ENCODE measurements around the gene RNF31.

RNF31 gene

GRCh38 chr14:24113379-24113800, 33.9 kb upstream of the RNF31 start:
- Mint-ChIP-seq H3K36me3 (ENCODE audit: low read depth) (peaks cover 26% of the 10 kb centered on the region), H3K4me3 (peak overlapping the region; percentile 98), H3K4me1 (ENCODE audit: low read depth) (peaks cover 35% of the 10 kb centered on the region)

GRCh38 chr14:24113801-24114531, 33.3 kb upstream of the RNF31 start:
- peak overlapping the region; percentile 98 for H3K4me3 Mint-ChIP-seq

More at GRCh38 chr14:24113379-24113800, 33.9 kb upstream of the RNF31 start:
- Mint-ChIP-seq H3K9me3 (no peaks in the 10 kb centered on the region), H3K27ac (peak overlapping the region; percentile 100), H3K27me3 (ENCODE audit: low read depth) (no peaks in the 10 kb centered on the region)

GRCh38 chr14:24114532-24115421, 32.5 kb upstream of the RNF31 start, which contains the start of the genes DCAF11 and NRL:
DCAF11 (plus strand) TSS chr14:24114777; CDS start chr14:24115595, 818 bp downstream.
NRL (minus strand) TSS chr14:24114949; CDS start chr14:24082848, 32,101 bp downstream.
- no peaks in the 10 kb centered on the region for H3K9me3 Mint-ChIP-seq
- H3K27ac Mint-ChIP-seq: peak within 1 kb of the TSS; percentile 100
- peaks cover 34% of the 10 kb centered on the region for H3K4me1 Mint-ChIP-seq (ENCODE audit: low read depth)
- H3K4me3 Mint-ChIP-seq: peak within 1 kb of the TSS; percentile 98
- H3K27me3 Mint-ChIP-seq (ENCODE audit: low read depth): no peaks in the 10 kb centered on the region
- H3K36me3 Mint-ChIP-seq (ENCODE audit: low read depth): peaks cover 38% of the 10 kb centered on the region

More at GRCh38 chr14:24113801-24114531, 33.3 kb upstream of the RNF31 start:
- no peaks in the 10 kb centered on the region for H3K9me3 Mint-ChIP-seq
- peaks cover 31% of the 10 kb centered on the region for H3K36me3 Mint-ChIP-seq (ENCODE audit: low read depth)
- no peaks in the 10 kb centered on the region for H3K27me3 Mint-ChIP-seq (ENCODE audit: low read depth)
- H3K27ac Mint-ChIP-seq: peak overlapping the region; percentile 100
- H3K4me1 Mint-ChIP-seq (ENCODE audit: low read depth): peaks cover 32% of the 10 kb centered on the region

- Mint-ChIP-seq H3K36me3 (ENCODE audit: low read depth) (peaks cover 39% of the 10 kb centered on the region), H3K27me3 (ENCODE audit: low read depth) (no peaks in the 10 kb centered on the region), H3K4me1 (ENCODE audit: low read depth) (peaks cover 33% of the 10 kb centered on the region), H3K4me3 (peak overlapping the region; percentile 98), H3K27ac (peak overlapping the region; percentile 100), H3K9me3 (no peaks in the 10 kb centered on the region)
Observed at GRCh38 chr14:24115422-24116127, 31.7 kb upstream of the RNF31 start.

GRCh38 chr14:24116128-24116814, 31.0 kb upstream of the RNF31 start:
- H3K27ac Mint-ChIP-seq: peak overlapping the region; percentile 52
- peaks cover 27% of the 10 kb centered on the region for H3K4me1 Mint-ChIP-seq (ENCODE audit: low read depth)
- H3K27me3 Mint-ChIP-seq (ENCODE audit: low read depth): no peaks in the 10 kb centered on the region
- H3K4me3 Mint-ChIP-seq: peak overlapping the region; percentile 98
- no peaks in the 10 kb centered on the region for H3K9me3 Mint-ChIP-seq
- peaks cover 45% of the 10 kb centered on the region for H3K36me3 Mint-ChIP-seq (ENCODE audit: low read depth)

- Mint-ChIP-seq H3K4me3 (no peak overlapping the region), H3K27ac (no peak overlapping the region), H3K27me3 (ENCODE audit: low read depth) (no peaks in the 10 kb centered on the region), H3K36me3 (ENCODE audit: low read depth) (peaks cover 50% of the 10 kb centered on the region), H3K9me3 (no peaks in the 10 kb centered on the region), H3K4me1 (ENCODE audit: low read depth) (peaks cover 27% of the 10 kb centered on the region)
Observed at GRCh38 chr14:24117179-24117578, 30.1 kb upstream of the RNF31 start.

GRCh38 chr14:24119691-24120090, 27.6 kb upstream of the RNF31 start:
- no peak overlapping the region for H3K27ac Mint-ChIP-seq
- no peak overlapping the region for H3K4me3 Mint-ChIP-seq
- H3K4me1 Mint-ChIP-seq (ENCODE audit: low read depth): peaks cover 29% of the 10 kb centered on the region
- no peaks in the 10 kb centered on the region for H3K9me3 Mint-ChIP-seq
- no peaks in the 10 kb centered on the region for H3K27me3 Mint-ChIP-seq (ENCODE audit: low read depth)
- H3K36me3 Mint-ChIP-seq (ENCODE audit: low read depth): peaks cover 60% of the 10 kb centered on the region

GRCh38 chr14:24121210-24121609, 26.1 kb upstream of the RNF31 start:
- Mint-ChIP-seq H3K27me3 (ENCODE audit: low read depth) (no peaks in the 10 kb centered on the region), H3K36me3 (ENCODE audit: low read depth) (peaks cover 55% of the 10 kb centered on the region), H3K4me1 (ENCODE audit: low read depth) (peaks cover 24% of the 10 kb centered on the region), H3K4me3 (no peak overlapping the region), H3K27ac (no peak overlapping the region), H3K9me3 (no peaks in the 10 kb centered on the region)

GRCh38 chr14:24122416-24122815, 24.9 kb upstream of the RNF31 start:
- no peaks in the 10 kb centered on the region for H3K9me3 Mint-ChIP-seq
- H3K27me3 Mint-ChIP-seq (ENCODE audit: low read depth): no peaks in the 10 kb centered on the region
- H3K36me3 Mint-ChIP-seq (ENCODE audit: low read depth): peaks cover 45% of the 10 kb centered on the region
- no peak overlapping the region for H3K4me3 Mint-ChIP-seq
- peaks cover 15% of the 10 kb centered on the region for H3K4me1 Mint-ChIP-seq (ENCODE audit: low read depth)
- H3K27ac Mint-ChIP-seq: no peak overlapping the region

GRCh38 chr14:24122898-24123297, 24.4 kb upstream of the RNF31 start:
- Mint-ChIP-seq H3K4me1 (ENCODE audit: low read depth) (peaks cover 12% of the 10 kb centered on the region), H3K27me3 (ENCODE audit: low read depth) (no peaks in the 10 kb centered on the region), H3K4me3 (no peak overlapping the region), H3K36me3 (ENCODE audit: low read depth) (peaks cover 42% of the 10 kb centered on the region), H3K27ac (no peak overlapping the region), H3K9me3 (no peaks in the 10 kb centered on the region)

- no peaks in the 10 kb centered on the region for H3K9me3 Mint-ChIP-seq
- no peak overlapping the region for H3K4me3 Mint-ChIP-seq
- H3K27ac Mint-ChIP-seq: peak overlapping the region; percentile 76
- H3K36me3 Mint-ChIP-seq (ENCODE audit: low read depth): peaks cover 37% of the 10 kb centered on the region
- peaks cover 10% of the 10 kb centered on the region for H3K4me1 Mint-ChIP-seq (ENCODE audit: low read depth)
- H3K27me3 Mint-ChIP-seq (ENCODE audit: low read depth): no peaks in the 10 kb centered on the region
Observed at GRCh38 chr14:24123424-24124417, 23.6 kb upstream of the RNF31 start.

- H3K27ac Mint-ChIP-seq: no peak overlapping the region
- peaks cover 16% of the 10 kb centered on the region for H3K36me3 Mint-ChIP-seq (ENCODE audit: low read depth)
- H3K9me3 Mint-ChIP-seq: no peaks in the 10 kb centered on the region
- peaks cover 10% of the 10 kb centered on the region for H3K4me1 Mint-ChIP-seq (ENCODE audit: low read depth)
- H3K27me3 Mint-ChIP-seq (ENCODE audit: low read depth): no peaks in the 10 kb centered on the region
- H3K4me3 Mint-ChIP-seq: no peak overlapping the region
Observed at GRCh38 chr14:24126939-24127338, 20.4 kb upstream of the RNF31 start.

GRCh38 chr14:24127673-24128072, 19.6 kb upstream of the RNF31 start:
- peaks cover 14% of the 10 kb centered on the region for H3K4me1 Mint-ChIP-seq (ENCODE audit: low read depth)
- no peak overlapping the region for H3K27ac Mint-ChIP-seq
- H3K9me3 Mint-ChIP-seq: no peaks in the 10 kb centered on the region
- H3K36me3 Mint-ChIP-seq (ENCODE audit: low read depth): peaks cover 16% of the 10 kb centered on the region
- no peaks in the 10 kb centered on the region for H3K27me3 Mint-ChIP-seq (ENCODE audit: low read depth)
- no peak overlapping the region for H3K4me3 Mint-ChIP-seq
